ENCODE results near the gene LRRC39.

LRRC39 gene

GRCh38 chr1:100130552-100131077 is 47.4 kb downstream of the LRRC39 start:
- Histone ChIP-seq H3K27me3 (ENCODE audit: control insufficient read depth in 1 of 2, insufficient read depth in 2 of 2, low read length in 2 of 2) (no peaks in the 10 kb centered on the region), H3K9me3 (ENCODE audit: control insufficient read depth in 2 of 2, low read length in 2 of 2) (no peaks in the 10 kb centered on the region), H3K36me3 (ENCODE audit: control insufficient read depth in 2 of 2, insufficient read depth in 2 of 2, low read length in 2 of 2) (no peaks in the 10 kb centered on the region), H3K4me3 (ENCODE audit: low read length in 2 of 2) (no peak overlapping the region), H3K9ac (ENCODE audit: low read length in 2 of 2) (no peak overlapping the region), H3K4me1 (ENCODE audit: control insufficient read depth, insufficient read depth, low read length) (no peaks in the 10 kb centered on the region), H3K27ac (ENCODE audit: low read length) (no peak overlapping the region)

GRCh38 chr1:100127226-100127625 is 50.8 kb downstream of the LRRC39 start:
- H3K9ac ChIP-seq (ENCODE audit: low read length in 2 of 2), result no peak overlapping the region
- H3K27ac ChIP-seq (ENCODE audit: low read length), result no peak overlapping the region

GRCh38 chr1:100122177-100122576 is 55.9 kb downstream of the LRRC39 start:
- H3K36me3 ChIP-seq (ENCODE audit: control insufficient read depth in 2 of 2, insufficient read depth in 2 of 2, low read length in 2 of 2), result peaks cover 3 to 7% of the 10 kb centered on the region in 2 donors
- no peaks in the 10 kb centered on the region for H3K4me1 ChIP-seq (ENCODE audit: control insufficient read depth, insufficient read depth, low read length)
- no peak overlapping the region for H3K27ac ChIP-seq (ENCODE audit: low read length)
- no peak overlapping the region for H3K4me3 ChIP-seq (ENCODE audit: low read length in 2 of 2)
- H3K27me3 ChIP-seq (ENCODE audit: control insufficient read depth in 1 of 2, insufficient read depth in 2 of 2, low read length in 2 of 2), result no peaks in the 10 kb centered on the region
- H3K9me3 ChIP-seq (ENCODE audit: control insufficient read depth in 2 of 2, low read length in 2 of 2), result no peaks in the 10 kb centered on the region
- no peak overlapping the region for H3K9ac ChIP-seq (ENCODE audit: low read length in 2 of 2)

More at GRCh38 chr1:100127226-100127625, 50.8 kb downstream of the LRRC39 start:
- no peak overlapping the region for H3K4me3 ChIP-seq (ENCODE audit: low read length in 2 of 2)
- no peaks in the 10 kb centered on the region for H3K36me3 ChIP-seq (ENCODE audit: control insufficient read depth in 2 of 2, insufficient read depth in 2 of 2, low read length in 2 of 2)
- H3K9me3 ChIP-seq (ENCODE audit: control insufficient read depth in 2 of 2, low read length in 2 of 2), result no peaks in the 10 kb centered on the region
- no peaks in the 10 kb centered on the region for H3K27me3 ChIP-seq (ENCODE audit: control insufficient read depth in 1 of 2, insufficient read depth in 2 of 2, low read length in 2 of 2)
- H3K4me1 ChIP-seq (ENCODE audit: control insufficient read depth, insufficient read depth, low read length), result no peaks in the 10 kb centered on the region

- peaks cover 3 to 7% of the 10 kb centered on the region in 2 donors for H3K36me3 ChIP-seq (ENCODE audit: control insufficient read depth in 2 of 2, insufficient read depth in 2 of 2, low read length in 2 of 2)
- H3K4me3 ChIP-seq (ENCODE audit: low read length in 2 of 2), result no peak overlapping the region
- H3K27ac ChIP-seq (ENCODE audit: low read length), result no peak overlapping the region
- H3K9me3 ChIP-seq (ENCODE audit: control insufficient read depth in 2 of 2, low read length in 2 of 2), result no peaks in the 10 kb centered on the region
- H3K4me1 ChIP-seq (ENCODE audit: control insufficient read depth, insufficient read depth, low read length), result no peaks in the 10 kb centered on the region
- H3K27me3 ChIP-seq (ENCODE audit: control insufficient read depth in 1 of 2, insufficient read depth in 2 of 2, low read length in 2 of 2), result no peaks in the 10 kb centered on the region
- H3K9ac ChIP-seq (ENCODE audit: low read length in 2 of 2), result no peak overlapping the region
These were observed 62.5 kb downstream of the LRRC39 start for GRCh38 chr1:100115524-100115923.

- Histone ChIP-seq H3K4me1 (ENCODE audit: control insufficient read depth, insufficient read depth, low read length) (no peaks in the 10 kb centered on the region), H3K4me3 (ENCODE audit: low read length in 2 of 2) (no peak overlapping the region), H3K9ac (ENCODE audit: low read length in 2 of 2) (no peak overlapping the region), H3K36me3 (ENCODE audit: control insufficient read depth in 2 of 2, insufficient read depth in 2 of 2, low read length in 2 of 2) (peaks cover 2 to 4% of the 10 kb centered on the region in 2 donors), H3K27me3 (ENCODE audit: control insufficient read depth in 1 of 2, insufficient read depth in 2 of 2, low read length in 2 of 2) (no peaks in the 10 kb centered on the region), H3K9me3 (ENCODE audit: control insufficient read depth in 2 of 2, low read length in 2 of 2) (no peaks in the 10 kb centered on the region), H3K27ac (ENCODE audit: low read length) (no peak overlapping the region)
These were observed 68.4 kb downstream of the LRRC39 start for GRCh38 chr1:100109554-100110066.

- peaks cover 12 to 14% of the 10 kb centered on the region in 2 donors for H3K36me3 ChIP-seq (ENCODE audit: control insufficient read depth in 2 of 2, insufficient read depth in 2 of 2, low read length in 2 of 2)
- H3K9me3 ChIP-seq (ENCODE audit: control insufficient read depth in 2 of 2, low read length in 2 of 2), result no peaks in the 10 kb centered on the region
- H3K27ac ChIP-seq (ENCODE audit: low read length), result no peak overlapping the region
These were observed 70.4 kb downstream of the LRRC39 start for GRCh38 chr1:100107696-100108095.

GRCh38 chr1:100101564-100101963 is 76.5 kb downstream of the LRRC39 start:
- H3K9ac ChIP-seq (ENCODE audit: low read length in 2 of 2), result no peak overlapping the region
- H3K36me3 ChIP-seq (ENCODE audit: control insufficient read depth in 2 of 2, insufficient read depth in 2 of 2, low read length in 2 of 2), result peaks cover 15 to 18% of the 10 kb centered on the region in 2 donors
- H3K4me1 ChIP-seq (ENCODE audit: control insufficient read depth, insufficient read depth, low read length), result no peaks in the 10 kb centered on the region
- H3K27me3 ChIP-seq (ENCODE audit: control insufficient read depth in 1 of 2, insufficient read depth in 2 of 2, low read length in 2 of 2), result no peaks in the 10 kb centered on the region
- H3K4me3 ChIP-seq (ENCODE audit: low read length in 2 of 2), result no peak overlapping the region
- H3K9me3 ChIP-seq (ENCODE audit: control insufficient read depth in 2 of 2, low read length in 2 of 2), result no peaks in the 10 kb centered on the region
- H3K27ac ChIP-seq (ENCODE audit: low read length), result no peak overlapping the region

More at GRCh38 chr1:100107696-100108095, 70.4 kb downstream of the LRRC39 start:
- H3K4me1 ChIP-seq (ENCODE audit: control insufficient read depth, insufficient read depth, low read length), result no peaks in the 10 kb centered on the region
- H3K4me3 ChIP-seq (ENCODE audit: low read length in 2 of 2), result no peak overlapping the region
- no peak overlapping the region for H3K9ac ChIP-seq (ENCODE audit: low read length in 2 of 2)
- H3K27me3 ChIP-seq (ENCODE audit: control insufficient read depth in 1 of 2, insufficient read depth in 2 of 2, low read length in 2 of 2), result no peaks in the 10 kb centered on the region

- H3K4me1 ChIP-seq (ENCODE audit: control insufficient read depth, insufficient read depth, low read length), result no peaks in the 10 kb centered on the region
- H3K9ac ChIP-seq (ENCODE audit: low read length in 2 of 2), result no peak overlapping the region
- H3K27me3 ChIP-seq (ENCODE audit: control insufficient read depth in 1 of 2, insufficient read depth in 2 of 2, low read length in 2 of 2), result no peaks in the 10 kb centered on the region
- H3K4me3 ChIP-seq (ENCODE audit: low read length in 2 of 2), result no peak overlapping the region
- H3K36me3 ChIP-seq (ENCODE audit: control insufficient read depth in 2 of 2, insufficient read depth in 2 of 2, low read length in 2 of 2), result peaks cover 15% of the 10 kb centered on the region in 2 donors
- no peak overlapping the region for H3K27ac ChIP-seq (ENCODE audit: low read length)
- no peaks in the 10 kb centered on the region for H3K9me3 ChIP-seq (ENCODE audit: control insufficient read depth in 2 of 2, low read length in 2 of 2)
These were observed 77.9 kb downstream of the LRRC39 start for GRCh38 chr1:100100202-100100601.

All from stomach smooth muscle (tissue), 2 donors.